Thoracic aorta (tissue), 2 donors: Measurements from ENCODE around the gene OSBPL2. TPM values are rescaled to one million over a fixed set of nuclear protein-coding genes. Genes with fewer than 3 reads are reported as not detected.

Source experiments
- ATAC-seq: fragments of 150-250 bp; one replicate; pipeline ENCODE4 v1.8.0; 2017; ENCODE audit warnings: low read depth; ENCODE audit not compliant: insufficient number of reproducible peaks, low FRiP score
- DNase-seq: peaks from one replicate; pipeline ENCODE4 v3.0.0-alpha.2; 2020; ENCODE audit warnings: low spot score
- H3K27ac ChIP-seq, 2 donors: fragments of 200-600 bp; sonication (generic); 1 replicate in 1 of 2; 2 replicates in 1 of 2; pipeline ENCODE4 v1.5.1; 2016; ENCODE audit warnings: mild to moderate bottlenecking in 2 of 2, moderate library complexity in 2 of 2
- H3K27me3 ChIP-seq: fragments of 200-600 bp; sonication (generic); replicated peaks from 2 replicates; pipeline ENCODE4 v1.6.0; 2016; ENCODE audit warnings: mild to moderate bottlenecking; ENCODE audit not compliant: insufficient read depth
- H3K36me3 ChIP-seq: fragments of 200-600 bp; sonication (generic); one replicate; pipeline ENCODE4 v1.5.1; 2016
- H3K4me1 ChIP-seq, 2 donors: fragments of 200-600 bp; sonication (generic); 1 replicate in 1 of 2; 2 replicates in 1 of 2; pipeline versions ENCODE4 v1.5.1 to v1.6.0; 2016; ENCODE audit warnings: low read depth in 2 of 2, mild to moderate bottlenecking in 1 of 2; ENCODE audit not compliant: control insufficient read depth in 1 of 2
- H3K4me3 ChIP-seq: fragments of 200-600 bp; sonication (generic); 2 replicates; pipeline ENCODE4 v1.5.1; 2016; ENCODE audit warnings: mild to moderate bottlenecking
- H3K9me3 ChIP-seq: fragments of 200-600 bp; sonication (generic); 2 replicates; pipeline ENCODE4 v1.5.1; 2016
- CTCF ChIP-seq: fragments of 200-600 bp; sonication (generic); IDR thresholded peaks from one replicate; pipeline ENCODE4 v1.5.1; 2019; ENCODE audit warnings: antibody characterized with exemption
- total RNA-seq, 2 donors: library from RNA; depleted of rRNA; stranded (reverse); fragments of >200 nt; gene quantifications; one replicate each; pipeline versions ENCODE4 v1.1.0 to v1.2.3, GENCODE V29; 2016

The OSBPL2 gene
- total RNA-seq, 2 donors from 2014 or later, result 48.5 to 58.5 TPM

GRCh38 chr20:62227591-62227976 is 10.7 kb upstream of the OSBPL2 start:
- no peak for TF ChIP-seq CTCF
- no peak overlapping the region for H3K27ac ChIP-seq
- H3K9me3 ChIP-seq, result no peaks in the 10 kb centered on the region
- no peaks in the 10 kb centered on the region for H3K27me3 ChIP-seq
- no peaks in the 10 kb centered on the region for H3K4me1 ChIP-seq
- ATAC-seq (no peak), DNase-seq (no peak)
- no peaks in the 10 kb centered on the region for H3K36me3 ChIP-seq
- H3K4me3 ChIP-seq, result no peak overlapping the region

GRCh38 chr20:62227977-62228958 is 10.1 kb upstream of the OSBPL2 start:
- no peak for ATAC-seq
- Histone ChIP-seq H3K27me3 (no peaks in the 10 kb centered on the region), H3K27ac (no peak overlapping the region), H3K4me1 (no peaks in the 10 kb centered on the region), H3K9me3 (no peaks in the 10 kb centered on the region), H3K36me3 (no peaks in the 10 kb centered on the region), H3K4me3 (no peak overlapping the region)
- no peak for DNase-seq
- no peak for TF ChIP-seq CTCF

GRCh38 chr20:62228982-62229545 is 9.3 kb upstream of the OSBPL2 start:
- no peaks in the 10 kb centered on the region for H3K36me3 ChIP-seq
- ATAC-seq (no peak), DNase-seq (no peak)
- H3K9me3 ChIP-seq, result no peaks in the 10 kb centered on the region
- TF ChIP-seq CTCF, result no peak
- H3K27ac ChIP-seq, result no peak overlapping the region
- no peaks in the 10 kb centered on the region for H3K27me3 ChIP-seq
- no peaks in the 10 kb centered on the region for H3K4me1 ChIP-seq
- no peak overlapping the region for H3K4me3 ChIP-seq

GRCh38 chr20:62229667-62230066 is 8.7 kb upstream of the OSBPL2 start:
- Histone ChIP-seq H3K9me3 (no peaks in the 10 kb centered on the region), H3K36me3 (no peaks in the 10 kb centered on the region), H3K27ac (no peak overlapping the region), H3K4me3 (no peak overlapping the region), H3K27me3 (no peaks in the 10 kb centered on the region), H3K4me1 (no peaks in the 10 kb centered on the region)
- no peak for DNase-seq
- TF ChIP-seq CTCF, result no peak
- ATAC-seq, result no peak

GRCh38 chr20:62230276-62230675 is 8.0 kb upstream of the OSBPL2 start:
- no peaks in the 10 kb centered on the region for H3K27me3 ChIP-seq
- H3K4me3 ChIP-seq, result no peak overlapping the region
- no peaks in the 10 kb centered on the region for H3K9me3 ChIP-seq
- no peak for TF ChIP-seq CTCF
- no peak overlapping the region for H3K27ac ChIP-seq
- no peak for ATAC-seq
- H3K36me3 ChIP-seq, result no peaks in the 10 kb centered on the region
- H3K4me1 ChIP-seq, result no peaks in the 10 kb centered on the region
- no peak for DNase-seq
